Subcutaneous adipose tissue (tissue), 4 donors: ENCODE measurements around the gene MX1. TPM values are rescaled to one million over a fixed set of nuclear protein-coding genes. Genes with fewer than 3 reads are reported as not detected.

Experiments used
- total RNA-seq, 4 donors: library from RNA; depleted of rRNA; stranded (reverse); fragments of >200 nt; gene quantifications; one replicate each; pipeline ENCODE4 v1.1.0, GENCODE V29; 2016
- TF ChIP-seq, protein P1 (sequence below): fragments of 450-650 bp; IDR thresholded peaks from one replicate; pipeline ENCODE4 v1.5.1; 2016; ENCODE audit warnings: low read depth, mild to moderate bottlenecking, control low read depth, antibody characterized with exemption, moderate library complexity

Gene MX1
- total RNA-seq, 4 donors from 2014 or later = 12.6 to 47.5 (median 29.4) TPM

GRCh38 chr21:41407541-41408460 lies 18.2 kb upstream of the MX1 start:
- TF ChIP-seq, protein P1, sequence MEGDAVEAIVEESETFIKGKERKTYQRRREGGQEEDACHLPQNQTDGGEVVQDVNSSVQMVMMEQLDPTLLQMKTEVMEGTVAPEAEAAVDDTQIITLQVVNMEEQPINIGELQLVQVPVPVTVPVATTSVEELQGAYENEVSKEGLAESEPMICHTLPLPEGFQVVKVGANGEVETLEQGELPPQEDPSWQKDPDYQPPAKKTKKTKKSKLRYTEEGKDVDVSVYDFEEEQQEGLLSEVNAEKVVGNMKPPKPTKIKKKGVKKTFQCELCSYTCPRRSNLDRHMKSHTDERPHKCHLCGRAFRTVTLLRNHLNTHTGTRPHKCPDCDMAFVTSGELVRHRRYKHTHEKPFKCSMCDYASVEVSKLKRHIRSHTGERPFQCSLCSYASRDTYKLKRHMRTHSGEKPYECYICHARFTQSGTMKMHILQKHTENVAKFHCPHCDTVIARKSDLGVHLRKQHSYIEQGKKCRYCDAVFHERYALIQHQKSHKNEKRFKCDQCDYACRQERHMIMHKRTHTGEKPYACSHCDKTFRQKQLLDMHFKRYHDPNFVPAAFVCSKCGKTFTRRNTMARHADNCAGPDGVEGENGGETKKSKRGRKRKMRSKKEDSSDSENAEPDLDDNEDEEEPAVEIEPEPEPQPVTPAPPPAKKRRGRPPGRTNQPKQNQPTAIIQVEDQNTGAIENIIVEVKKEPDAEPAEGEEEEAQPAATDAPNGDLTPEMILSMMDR = no peak

DNA sequence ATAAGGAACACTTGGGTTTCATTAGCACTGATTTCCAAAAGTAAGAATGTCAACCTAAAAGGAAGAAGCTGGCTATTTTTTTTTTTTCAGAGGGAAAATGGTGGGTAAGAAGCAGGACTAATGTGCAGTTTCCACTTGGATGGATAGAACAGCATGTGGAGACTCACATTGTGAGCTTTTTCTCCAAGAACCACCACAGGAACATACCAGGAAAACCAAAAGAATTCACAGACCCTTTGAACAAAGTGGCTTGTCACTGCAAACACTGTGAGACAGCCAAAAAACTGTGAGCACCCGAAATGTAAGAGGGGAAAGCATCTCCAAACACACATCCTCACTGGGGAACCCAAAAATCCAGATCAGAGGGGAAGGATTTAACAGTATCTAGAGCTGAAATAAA lies 15.7 kb upstream of the MX1 start:
- TF ChIP-seq, protein P1 = no peak

GRCh38 chr21:41410767-41411448 lies 15.1 kb upstream of the MX1 start:
- TF ChIP-seq, protein P1 = no peak

GRCh38 chr21:41411449-41412089 lies 14.5 kb upstream of the MX1 start:
- TF ChIP-seq, protein P1 = no peak

DNA sequence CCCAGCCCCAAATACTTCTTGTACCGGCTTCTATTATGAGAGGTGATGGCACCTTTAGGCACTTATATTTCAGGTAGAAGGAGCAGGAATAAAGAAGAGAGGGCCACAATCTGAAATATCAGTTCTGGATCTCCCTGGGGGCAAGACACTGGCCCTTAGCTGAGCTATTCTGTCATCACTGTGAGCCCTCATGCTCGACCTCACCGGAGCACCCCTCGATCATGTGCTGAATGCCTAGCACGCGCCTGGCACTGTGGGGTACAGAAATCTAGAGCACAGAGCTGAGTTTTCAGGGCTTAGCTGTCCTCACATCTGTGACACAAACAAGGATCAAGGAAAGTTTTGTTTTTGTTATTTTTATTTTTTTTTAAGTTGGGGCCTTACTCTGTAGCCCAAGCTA lies 7.6 kb upstream of the MX1 start:
- TF ChIP-seq, protein P1 = no peak

DNA sequence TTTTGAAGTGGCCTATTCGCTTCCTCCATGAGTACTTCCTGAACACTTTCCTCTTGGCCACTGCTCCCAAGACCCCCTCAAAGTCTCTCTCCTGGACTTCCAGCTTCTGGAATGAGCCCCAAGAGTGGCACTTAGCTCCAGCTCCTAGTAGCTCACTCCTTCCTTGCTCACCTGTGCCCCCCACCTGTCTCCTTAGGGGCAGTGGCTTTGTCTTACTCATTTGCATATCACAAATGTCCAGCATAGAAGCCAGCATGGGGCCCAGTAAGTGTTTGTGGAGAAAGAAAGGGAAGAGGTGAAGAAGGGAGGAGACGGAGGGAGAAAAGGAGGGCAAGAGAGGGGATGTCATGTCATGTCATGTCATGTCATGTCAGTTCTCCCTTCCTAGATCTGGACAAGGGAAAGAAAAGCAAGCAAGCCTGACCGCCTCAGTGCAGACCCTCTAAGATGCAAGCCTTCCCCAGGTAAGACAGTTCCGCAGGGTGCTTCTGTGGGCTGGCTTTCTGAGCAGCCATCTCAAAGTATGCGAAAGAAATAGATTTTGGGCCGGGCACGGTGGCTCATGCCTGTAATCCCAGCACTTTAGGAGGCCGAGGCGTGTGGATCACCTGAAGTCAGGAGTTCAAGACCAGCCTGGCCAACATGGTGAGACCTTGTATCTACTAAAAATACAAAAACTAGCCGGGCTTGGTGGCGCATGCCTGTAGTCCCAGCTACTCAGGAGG lies 6.9 kb upstream of the MX1 start:
- TF ChIP-seq, protein P1 = no peak
